Neutrophil (primary cell): Measurements from ENCODE around the gene EEF2K.

Source experiments
- H3K27ac ChIP-seq: fragments of 200-600 bp; sonication (generic); 2 replicates; pipeline ENCODE4 v1.5.1; 2016; ENCODE audit warnings: mild to moderate bottlenecking, moderate library complexity
- H3K27me3 ChIP-seq: fragments of 200-600 bp; sonication (generic); 2 replicates; pipeline ENCODE4 v1.6.0; 2016; ENCODE audit warnings: mild to moderate bottlenecking
- H3K36me3 ChIP-seq: fragments of 200-600 bp; sonication (generic); 2 replicates; pipeline ENCODE4 v1.5.1; 2017
- H3K4me1 ChIP-seq, 2 experiments: fragments of 200-600 bp in 1 of 2; sonication (generic) in 1 of 2; 1 replicate in 1 of 2; 2 replicates in 1 of 2; pipeline versions ENCODE4 v1.5.1 to v1.6.1; 2013 to 2016; ENCODE audit warnings: low read depth in 1 of 2, low read length in 1 of 2, mild to moderate bottlenecking in 1 of 2, moderate library complexity in 1 of 2; ENCODE audit not compliant: control insufficient read depth in 1 of 2, insufficient read depth in 1 of 2
- H3K4me3 ChIP-seq, 2 experiments: fragments of 200-600 bp in 1 of 2; sonication (generic) in 1 of 2; 1 replicate in 1 of 2; 2 replicates in 1 of 2; pipeline ENCODE4 v1.5.1; 2013 to 2016; ENCODE audit warnings: low read depth in 1 of 2, low read length in 1 of 2, mild to moderate bottlenecking in 1 of 2, moderate library complexity in 1 of 2
- H3K9me3 ChIP-seq: fragments of 200-600 bp; sonication (generic); 2 replicates; pipeline ENCODE4 v1.5.1; 2016
- CTCF ChIP-seq: fragments of 200-600 bp; sonication (generic); IDR thresholded peaks from 2 replicates; pipeline ENCODE4 v1.5.1; 2016; ENCODE audit warnings: antibody characterized with exemption

EEF2K gene

GRCh38 chr16:22206013-22206841, at the start of gene EEF2K:
Gene EEF2K, plus strand, starts transcription at chr16:22206278. Its CDS starts 19,452 bp downstream, at chr16:22225730.
- peak; percentile 88 for TF ChIP-seq CTCF
- peak within 1 kb of the TSS; percentile 60 for H3K27ac ChIP-seq
- no peaks in the 10 kb centered on the region for H3K9me3 ChIP-seq
- peaks cover 15 to 18% of the 10 kb centered on the region in 2 experiments for H3K4me1 ChIP-seq
- H3K4me3 ChIP-seq: peak within 1 kb of the TSS; percentile 70 to 81
- H3K36me3 ChIP-seq: no peaks in the 10 kb centered on the region
- H3K27me3 ChIP-seq: no peaks in the 10 kb centered on the region

- H3K27me3 ChIP-seq: peaks cover 53% of the 10 kb centered on the region
- no peak for TF ChIP-seq CTCF
- H3K27ac ChIP-seq: no peak overlapping the region
- no peak overlapping the region for H3K4me3 ChIP-seq
- H3K9me3 ChIP-seq: no peaks in the 10 kb centered on the region
- no peaks in the 10 kb centered on the region for H3K36me3 ChIP-seq
- peaks cover 0 to 4% of the 10 kb centered on the region in 2 experiments for H3K4me1 ChIP-seq
These were observed 44.7 kb upstream of the EEF2K start for GRCh38 chr16:22161401-22161800.

DNA sequence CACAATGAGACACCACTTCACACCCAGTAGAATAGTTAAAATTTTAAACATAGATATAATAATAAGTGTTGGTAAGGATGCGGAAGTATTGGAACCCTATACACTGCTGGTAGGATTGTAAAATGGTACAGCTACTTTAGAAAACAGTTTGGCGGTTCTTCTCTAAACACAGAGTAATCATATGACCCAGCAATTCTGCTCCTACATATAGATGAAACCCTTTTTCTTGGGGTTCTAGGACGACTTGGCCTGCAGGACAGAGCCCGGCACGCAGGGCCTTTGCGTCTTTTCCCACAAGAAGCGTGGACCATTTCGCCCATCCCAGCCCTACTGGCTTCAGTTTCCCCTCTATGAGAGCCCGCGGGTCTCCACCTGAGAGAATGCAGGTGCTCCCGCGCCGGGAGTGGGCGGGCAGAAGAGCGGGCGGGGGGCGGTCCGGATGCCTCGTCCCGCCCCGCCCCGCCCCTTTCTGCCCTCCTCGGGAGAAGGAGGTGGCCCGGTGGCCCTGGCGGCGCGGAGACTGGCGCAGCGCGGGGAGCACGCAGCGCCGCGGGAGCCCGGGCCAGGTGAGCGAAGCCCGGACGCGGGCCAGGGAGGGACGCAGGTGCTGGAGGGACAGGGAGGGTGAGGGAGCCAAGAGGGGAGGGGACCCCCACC, 44.0 kb upstream of the EEF2K start, which contains the start of gene SDR42E2:
SDR42E2 (plus strand) TSS at position 508 of the 657 bp plus-strand sequence. CDS start 3,077 bp downstream, outside the sequence.
- Histone ChIP-seq H3K27ac (no peak within 1 kb of the TSS), H3K4me1 (peaks cover 0 to 4% of the 10 kb centered on the region in 2 experiments), H3K9me3 (no peaks in the 10 kb centered on the region), H3K4me3 (no peak within 1 kb of the TSS), H3K36me3 (no peaks in the 10 kb centered on the region), H3K27me3 (peaks cover 53% of the 10 kb centered on the region)
- no peak for TF ChIP-seq CTCF

DNA sequence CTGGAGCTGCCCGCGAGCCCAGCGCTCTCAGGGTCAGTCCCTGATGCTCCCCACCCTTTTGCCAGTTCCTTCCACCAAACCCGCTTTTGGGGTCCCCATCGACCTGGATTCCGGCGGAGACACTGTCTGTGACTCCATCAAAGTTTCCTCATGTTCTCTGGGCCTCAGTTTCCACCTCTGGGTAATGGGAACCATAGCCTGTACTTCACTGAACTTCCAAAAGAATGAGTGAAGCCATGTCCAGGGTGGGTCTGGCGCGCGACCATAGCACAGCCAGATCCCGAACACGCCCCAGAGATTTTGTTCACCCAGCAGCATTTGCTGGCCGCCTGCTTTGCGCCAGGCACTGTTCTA, 43.4 kb upstream of the EEF2K start:
- Histone ChIP-seq H3K4me1 (peaks cover 0 to 4% of the 10 kb centered on the region in 2 experiments), H3K27ac (no peak overlapping the region), H3K36me3 (no peaks in the 10 kb centered on the region), H3K9me3 (no peaks in the 10 kb centered on the region), H3K27me3 (peaks cover 53% of the 10 kb centered on the region), H3K4me3 (no peak overlapping the region)
- TF ChIP-seq CTCF: no peak

GRCh38 chr16:22163806-22164205, 42.3 kb upstream of the EEF2K start:
- peaks cover 0 to 4% of the 10 kb centered on the region in 2 experiments for H3K4me1 ChIP-seq
- H3K36me3 ChIP-seq: no peaks in the 10 kb centered on the region
- H3K4me3 ChIP-seq: no peak overlapping the region
- no peaks in the 10 kb centered on the region for H3K9me3 ChIP-seq
- H3K27ac ChIP-seq: no peak overlapping the region
- no peak for TF ChIP-seq CTCF
- H3K27me3 ChIP-seq: peaks cover 49% of the 10 kb centered on the region
